Measurements from ENCODE around the gene NUTF2.

NUTF2 gene

DNA sequence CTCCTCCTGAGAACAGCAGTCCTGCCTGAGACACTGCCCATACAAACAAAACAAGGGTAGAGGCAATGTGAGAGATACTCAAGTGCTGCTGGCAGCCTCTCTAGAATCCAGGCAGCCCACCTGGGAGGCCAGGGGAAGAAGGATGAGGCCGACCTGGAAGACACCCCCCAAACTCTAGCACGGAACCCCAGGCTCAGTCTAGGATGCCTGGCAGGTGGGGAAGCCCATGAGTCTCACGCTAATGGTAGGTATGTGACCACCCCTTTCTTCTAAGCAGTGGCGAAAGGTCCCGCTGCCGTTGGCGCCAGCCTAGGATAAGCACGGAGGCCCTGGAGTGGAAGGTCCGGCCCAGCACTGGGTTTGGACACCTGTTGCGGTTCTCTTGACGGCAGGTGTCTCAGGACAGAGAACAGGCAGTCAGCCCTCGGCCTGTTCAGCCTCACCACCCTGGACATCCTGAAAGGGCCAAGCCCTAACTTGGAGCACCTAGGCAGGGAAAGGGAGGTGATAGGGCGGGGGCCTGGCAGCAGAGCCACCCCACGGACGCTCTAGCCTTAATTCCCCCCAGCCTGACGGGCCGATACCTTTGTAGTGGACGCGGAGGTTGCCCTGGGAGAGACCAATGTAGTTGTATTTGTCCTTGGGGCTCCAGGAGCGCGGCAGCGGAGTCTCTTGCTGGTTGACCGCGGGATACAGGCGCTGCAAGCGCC lies 40.9 kb upstream of the NUTF2 start:
- peak overlapping the region; percentile 90 for H3K27ac ChIP-seq
- TF ChIP-seq, protein P1, sequence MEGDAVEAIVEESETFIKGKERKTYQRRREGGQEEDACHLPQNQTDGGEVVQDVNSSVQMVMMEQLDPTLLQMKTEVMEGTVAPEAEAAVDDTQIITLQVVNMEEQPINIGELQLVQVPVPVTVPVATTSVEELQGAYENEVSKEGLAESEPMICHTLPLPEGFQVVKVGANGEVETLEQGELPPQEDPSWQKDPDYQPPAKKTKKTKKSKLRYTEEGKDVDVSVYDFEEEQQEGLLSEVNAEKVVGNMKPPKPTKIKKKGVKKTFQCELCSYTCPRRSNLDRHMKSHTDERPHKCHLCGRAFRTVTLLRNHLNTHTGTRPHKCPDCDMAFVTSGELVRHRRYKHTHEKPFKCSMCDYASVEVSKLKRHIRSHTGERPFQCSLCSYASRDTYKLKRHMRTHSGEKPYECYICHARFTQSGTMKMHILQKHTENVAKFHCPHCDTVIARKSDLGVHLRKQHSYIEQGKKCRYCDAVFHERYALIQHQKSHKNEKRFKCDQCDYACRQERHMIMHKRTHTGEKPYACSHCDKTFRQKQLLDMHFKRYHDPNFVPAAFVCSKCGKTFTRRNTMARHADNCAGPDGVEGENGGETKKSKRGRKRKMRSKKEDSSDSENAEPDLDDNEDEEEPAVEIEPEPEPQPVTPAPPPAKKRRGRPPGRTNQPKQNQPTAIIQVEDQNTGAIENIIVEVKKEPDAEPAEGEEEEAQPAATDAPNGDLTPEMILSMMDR (conservative IDR thresholded peaks at IDR 0.05), result no peak
- peak; percentile 47; the same call in 1 of the 2 replicates for TF ChIP-seq ZFX (IDR thresholded peaks at IDR 0.05)

DNA sequence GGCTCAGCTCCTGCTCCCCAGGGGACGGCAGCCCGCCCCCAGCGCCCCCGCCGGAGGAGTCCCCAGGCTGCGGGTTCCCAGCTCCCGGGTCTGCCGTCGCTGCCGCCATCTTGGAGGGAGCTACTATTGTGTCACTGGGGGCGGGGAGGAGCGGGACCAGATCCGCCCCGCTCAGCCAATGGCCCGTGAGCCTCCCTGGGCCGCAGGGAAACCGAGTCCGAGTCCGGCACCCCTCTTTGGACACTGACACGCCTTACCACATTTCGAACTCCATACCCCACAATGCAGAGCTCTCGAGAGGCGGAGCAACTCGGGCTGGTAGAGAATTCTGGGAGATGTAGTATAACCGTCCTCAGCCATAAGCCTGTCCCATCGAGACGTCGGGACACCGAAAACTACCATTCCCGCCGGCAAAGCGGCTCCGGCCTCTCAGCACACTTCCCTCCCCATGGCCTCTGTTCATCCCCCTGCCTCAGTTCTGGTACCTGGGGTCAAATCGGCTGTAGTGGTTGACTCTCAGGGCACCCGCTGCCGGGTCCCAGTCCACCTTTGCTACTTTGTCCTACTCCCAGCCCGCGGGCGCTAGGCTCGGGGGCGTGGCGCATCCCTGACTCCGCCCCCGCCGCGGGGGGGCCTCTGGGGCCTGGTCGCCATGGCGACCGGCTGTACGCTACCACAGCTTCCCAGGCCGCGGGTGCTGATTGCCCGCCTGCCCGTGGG lies 40.1 kb upstream of the NUTF2 start, which contains the start of the genes RANBP10 and TSNAXIP1:
Gene RANBP10, minus strand, starts transcription at position 133 of the 720 bp plus-strand sequence. Its CDS starts 24 bp downstream, at position 109.
Gene TSNAXIP1, plus strand, starts transcription at position 462 of the 720 bp plus-strand sequence. CDS start 261 bp downstream, outside the sequence.
- peak within 1 kb of the TSS; percentile 90 for H3K27ac ChIP-seq
- no peak for TF ChIP-seq ZFX (IDR thresholded peaks at IDR 0.05)
- TF ChIP-seq, protein P1 (conservative IDR thresholded peaks at IDR 0.05), result no peak

DNA sequence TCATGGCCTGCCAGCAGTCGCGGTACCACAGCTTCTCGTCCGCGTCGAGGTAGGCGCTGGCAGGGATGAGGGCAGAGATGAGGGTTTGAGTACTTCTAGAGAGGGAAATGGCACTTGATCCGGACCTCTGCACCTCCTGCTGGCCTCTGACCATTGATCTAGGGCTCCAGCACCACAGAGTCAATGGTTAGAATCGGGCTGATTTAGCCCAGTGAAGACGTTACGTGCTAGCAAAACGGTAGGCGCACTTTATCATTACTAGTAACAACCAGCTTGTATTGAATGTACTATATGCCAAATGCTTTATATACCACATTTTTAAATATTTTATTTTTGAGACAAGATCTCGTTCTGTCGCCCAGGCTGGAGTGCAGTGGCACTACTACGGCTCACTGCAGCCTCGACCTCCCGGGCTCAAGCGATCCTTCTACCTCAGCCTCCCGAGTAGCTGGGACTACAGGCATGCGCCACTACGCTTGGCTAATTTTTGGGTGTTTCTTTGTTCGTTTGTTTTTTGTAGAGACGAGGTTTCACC lies 39.5 kb upstream of the NUTF2 start:
- TF ChIP-seq, protein P1 (conservative IDR thresholded peaks at IDR 0.05), result no peak
- TF ChIP-seq ZFX (IDR thresholded peaks at IDR 0.05), result no peak
- H3K27ac ChIP-seq, result peak overlapping the region; percentile 90

DNA sequence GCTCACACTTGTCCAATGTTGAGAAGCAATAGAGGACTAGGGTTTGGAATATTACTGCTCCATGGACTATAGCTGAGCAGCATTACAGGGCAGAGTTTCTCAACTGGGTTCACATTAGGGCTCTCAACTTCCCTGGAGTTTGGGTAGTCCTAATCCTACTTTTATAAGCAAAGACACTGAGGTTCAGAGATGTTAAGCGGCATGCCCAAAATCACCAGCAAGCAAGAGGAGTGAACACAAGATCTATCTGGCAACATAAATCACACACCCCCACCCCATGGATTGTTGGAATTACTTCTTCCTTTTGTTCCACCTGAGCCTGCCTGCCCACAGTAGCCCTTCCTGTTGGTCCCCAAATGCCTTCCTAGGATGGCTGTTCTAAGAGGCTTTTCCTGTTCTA lies 34.8 kb upstream of the NUTF2 start:
- TF ChIP-seq, protein P1 (conservative IDR thresholded peaks at IDR 0.05), result no peak
- no peak for TF ChIP-seq ZFX (IDR thresholded peaks at IDR 0.05)
- no peak overlapping the region for H3K27ac ChIP-seq

DNA sequence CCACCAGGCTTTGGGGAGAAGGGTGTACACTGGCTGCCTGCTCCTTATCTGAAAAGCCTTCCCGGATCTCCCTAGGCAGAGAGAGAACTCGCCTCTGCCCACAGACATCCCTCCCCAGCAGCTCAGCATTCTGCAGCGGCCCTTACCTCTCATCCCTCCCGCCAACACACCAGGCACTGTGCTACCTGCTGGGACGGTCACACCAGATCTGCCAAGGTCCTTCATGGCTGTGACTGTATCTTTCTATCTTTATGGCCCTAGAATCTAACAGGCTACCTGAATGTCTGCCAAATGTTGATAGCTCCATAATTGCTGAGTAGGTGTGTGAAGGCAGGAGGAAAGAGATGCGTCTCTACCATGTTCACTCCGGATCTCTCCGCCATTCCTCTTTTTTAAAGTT lies 32.2 kb upstream of the NUTF2 start:
- TF ChIP-seq, protein P1 (conservative IDR thresholded peaks at IDR 0.05), result no peak
- TF ChIP-seq ZFX (IDR thresholded peaks at IDR 0.05), result no peak
- H3K27ac ChIP-seq, result no peak overlapping the region

DNA sequence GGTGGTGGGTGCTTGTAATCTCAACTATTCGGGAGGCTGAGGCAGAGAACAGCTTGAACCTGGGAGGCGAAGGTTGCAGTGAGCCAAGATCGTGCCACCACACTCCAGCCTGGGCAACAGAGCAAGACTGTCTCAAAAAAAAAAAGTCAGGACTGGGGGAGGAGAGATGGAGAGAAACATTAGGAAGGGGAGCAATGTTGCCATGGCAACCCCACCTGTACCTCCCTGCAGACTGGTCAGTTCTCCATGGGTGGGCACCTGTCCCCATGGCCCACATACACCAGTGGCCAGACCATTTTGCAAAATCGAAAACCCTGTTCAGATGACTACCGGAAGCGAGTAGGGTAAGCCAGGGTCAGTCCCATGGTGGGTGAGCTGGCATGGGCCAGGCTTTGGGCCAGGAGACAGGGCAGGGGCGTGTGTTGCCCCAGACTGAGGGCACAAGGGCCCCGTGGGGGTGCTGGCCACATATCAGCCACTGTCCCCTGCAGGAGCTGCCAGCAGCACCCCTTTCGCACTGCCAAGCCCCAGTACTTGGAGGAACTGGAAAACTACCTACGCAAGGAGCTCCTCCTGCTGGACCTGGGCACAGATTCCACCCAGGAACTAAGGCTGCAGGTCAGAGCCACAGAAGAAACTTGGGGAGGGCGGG lies 26.0 kb upstream of the NUTF2 start:
- H3K27ac ChIP-seq, result no peak overlapping the region
- TF ChIP-seq, protein P1 (conservative IDR thresholded peaks at IDR 0.05), result no peak
- no peak for TF ChIP-seq ZFX (IDR thresholded peaks at IDR 0.05)
